ENCODE data around the gene M1AP. TPM values are rescaled to one million over a fixed set of nuclear protein-coding genes. Genes with fewer than 3 reads are reported as not detected.

The M1AP gene
- total and polyA plus RNA-seq, 2 donors from 2014 or later: 0.49 to 3.4 TPM

GRCh38 chr2:74619651-74620297 is 28.4 kb downstream of the M1AP start:
- FAIRE-seq: no peak
- no peaks in the 10 kb centered on the region for H3K4me1 ChIP-seq (ENCODE audit: control insufficient read depth in 2 of 3, insufficient read depth in 2 of 3, low read depth in 1 of 3, low read length in 3 of 3)
- no peak for TF ChIP-seq CTCF (IDR thresholded peaks at IDR 0.05; ENCODE audit: borderline replicate concordance, extremely low read depth, insufficient read depth)
- intact Hi-C loops (cut with DNase I): no loop called here
- no peaks in the 10 kb centered on the region for H3K27me3 ChIP-seq (ENCODE audit: control insufficient read depth, insufficient read depth, low read length)
- no peaks in the 10 kb centered on the region for H3K36me3 ChIP-seq (ENCODE audit: control insufficient read depth in 2 of 3, insufficient read depth in 3 of 3, low read length in 3 of 3)
- no peak for DNase-seq
- no peak overlapping the region for H3K9ac ChIP-seq (ENCODE audit: low read length in 3 of 3)
- H3K9me3 ChIP-seq (ENCODE audit: control insufficient read depth in 2 of 3, insufficient read depth in 1 of 3, low read length in 3 of 3): no peaks in the 10 kb centered on the region
- no peak overlapping the region for H3K4me3 ChIP-seq (ENCODE audit: low read length in 3 of 3)
- H3K27ac ChIP-seq (ENCODE audit: low read depth in 2 of 2, low read length in 2 of 2): no peak overlapping the region

GRCh38 chr2:74618410-74619083 is 29.6 kb downstream of the M1AP start:
- Histone ChIP-seq H3K4me3 (ENCODE audit: low read length in 3 of 3) (no peak overlapping the region), H3K4me1 (ENCODE audit: control insufficient read depth in 2 of 3, insufficient read depth in 2 of 3, low read depth in 1 of 3, low read length in 3 of 3) (no peaks in the 10 kb centered on the region), H3K9me3 (ENCODE audit: control insufficient read depth in 2 of 3, insufficient read depth in 1 of 3, low read length in 3 of 3) (no peaks in the 10 kb centered on the region), H3K9ac (ENCODE audit: low read length in 3 of 3) (no peak overlapping the region), H3K27ac (ENCODE audit: low read depth in 2 of 2, low read length in 2 of 2) (no peak overlapping the region), H3K36me3 (ENCODE audit: control insufficient read depth in 2 of 3, insufficient read depth in 3 of 3, low read length in 3 of 3) (no peaks in the 10 kb centered on the region), H3K27me3 (ENCODE audit: control insufficient read depth, insufficient read depth, low read length) (no peaks in the 10 kb centered on the region)
- DNase-seq (no peak), FAIRE-seq (no peak)
- intact Hi-C loops (cut with DNase I): no loop called here
- TF ChIP-seq CTCF (IDR thresholded peaks at IDR 0.05; ENCODE audit: borderline replicate concordance, extremely low read depth, insufficient read depth): no peak

GRCh38 chr2:74617122-74617521 is 31.0 kb downstream of the M1AP start:
- no peak overlapping the region for H3K27ac ChIP-seq (ENCODE audit: low read depth in 2 of 2, low read length in 2 of 2)
- FAIRE-seq: no peak
- H3K4me3 ChIP-seq (ENCODE audit: low read length in 3 of 3): no peak overlapping the region
- H3K9me3 ChIP-seq (ENCODE audit: control insufficient read depth in 2 of 3, insufficient read depth in 1 of 3, low read length in 3 of 3): no peaks in the 10 kb centered on the region
- H3K9ac ChIP-seq (ENCODE audit: low read length in 3 of 3): no peak overlapping the region
- no peaks in the 10 kb centered on the region for H3K36me3 ChIP-seq (ENCODE audit: control insufficient read depth in 2 of 3, insufficient read depth in 3 of 3, low read length in 3 of 3)
- intact Hi-C loops (cut with DNase I): no loop called here
- DNase-seq: no peak
- no peaks in the 10 kb centered on the region for H3K27me3 ChIP-seq (ENCODE audit: control insufficient read depth, insufficient read depth, low read length)
- H3K4me1 ChIP-seq (ENCODE audit: control insufficient read depth in 2 of 3, insufficient read depth in 2 of 3, low read depth in 1 of 3, low read length in 3 of 3): no peaks in the 10 kb centered on the region
- no peak for TF ChIP-seq CTCF (IDR thresholded peaks at IDR 0.05; ENCODE audit: borderline replicate concordance, extremely low read depth, insufficient read depth)

All from kidney (tissue), 14 donors.